ENCODE results near the gene U2AF2.

U2AF2 gene

DNA sequence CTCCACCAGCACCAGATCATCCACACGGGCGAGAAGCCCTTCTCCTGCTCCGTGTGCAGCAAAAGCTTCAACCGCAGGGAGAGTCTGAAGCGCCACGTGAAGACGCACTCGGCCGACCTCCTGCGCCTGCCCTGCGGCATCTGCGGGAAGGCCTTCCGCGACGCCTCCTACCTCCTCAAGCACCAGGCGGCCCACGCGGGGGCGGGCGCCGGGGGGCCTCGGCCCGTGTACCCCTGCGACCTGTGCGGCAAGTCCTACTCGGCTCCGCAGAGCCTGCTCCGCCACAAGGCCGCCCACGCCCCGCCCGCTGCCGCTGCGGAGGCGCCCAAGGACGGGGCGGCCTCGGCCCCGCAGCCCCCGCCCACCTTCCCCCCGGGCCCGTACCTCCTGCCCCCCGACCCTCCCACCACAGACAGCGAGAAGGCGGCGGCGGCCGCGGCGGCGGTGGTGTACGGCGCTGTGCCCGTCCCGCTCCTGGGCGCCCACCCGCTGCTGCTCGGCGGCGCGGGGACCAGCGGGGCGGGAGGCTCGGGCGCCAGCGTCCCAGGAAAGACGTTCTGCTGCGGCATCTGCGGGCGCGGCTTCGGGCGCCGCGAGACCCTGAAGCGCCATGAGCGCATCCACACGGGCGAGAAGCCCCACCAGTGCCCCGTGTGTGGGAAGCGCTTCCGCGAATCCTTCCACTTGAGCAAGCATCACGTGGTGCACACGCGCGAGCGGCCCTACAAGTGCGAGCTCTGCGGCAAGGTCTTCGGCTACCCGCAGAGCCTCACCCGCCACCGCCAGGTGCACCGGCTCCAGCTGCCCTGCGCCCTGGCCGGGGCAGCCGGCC lies 39.9 kb upstream of the U2AF2 start:
- H3K27ac ChIP-seq, result no peak overlapping the region
- intact Hi-C loops (cut with DNase I; ENCODE audit: low total_unique reads), result no loop called here
- H3K9me3 ChIP-seq, result no peaks in the 10 kb centered on the region
- H3K4me3 ChIP-seq, result no peak overlapping the region
- TF ChIP-seq, protein P1, sequence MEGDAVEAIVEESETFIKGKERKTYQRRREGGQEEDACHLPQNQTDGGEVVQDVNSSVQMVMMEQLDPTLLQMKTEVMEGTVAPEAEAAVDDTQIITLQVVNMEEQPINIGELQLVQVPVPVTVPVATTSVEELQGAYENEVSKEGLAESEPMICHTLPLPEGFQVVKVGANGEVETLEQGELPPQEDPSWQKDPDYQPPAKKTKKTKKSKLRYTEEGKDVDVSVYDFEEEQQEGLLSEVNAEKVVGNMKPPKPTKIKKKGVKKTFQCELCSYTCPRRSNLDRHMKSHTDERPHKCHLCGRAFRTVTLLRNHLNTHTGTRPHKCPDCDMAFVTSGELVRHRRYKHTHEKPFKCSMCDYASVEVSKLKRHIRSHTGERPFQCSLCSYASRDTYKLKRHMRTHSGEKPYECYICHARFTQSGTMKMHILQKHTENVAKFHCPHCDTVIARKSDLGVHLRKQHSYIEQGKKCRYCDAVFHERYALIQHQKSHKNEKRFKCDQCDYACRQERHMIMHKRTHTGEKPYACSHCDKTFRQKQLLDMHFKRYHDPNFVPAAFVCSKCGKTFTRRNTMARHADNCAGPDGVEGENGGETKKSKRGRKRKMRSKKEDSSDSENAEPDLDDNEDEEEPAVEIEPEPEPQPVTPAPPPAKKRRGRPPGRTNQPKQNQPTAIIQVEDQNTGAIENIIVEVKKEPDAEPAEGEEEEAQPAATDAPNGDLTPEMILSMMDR (IDR thresholded peaks at IDR 0.05), result no peak
- H3K27me3 ChIP-seq, result no peaks in the 10 kb centered on the region
- no peak for DNase-seq
- peaks cover 0 to 13% (median 3%) of the 10 kb centered on the region in 4 donors for H3K4me1 ChIP-seq
- H3K36me3 ChIP-seq, result peaks cover 26 to 65% (median 48%) of the 10 kb centered on the region in 3 donors

DNA sequence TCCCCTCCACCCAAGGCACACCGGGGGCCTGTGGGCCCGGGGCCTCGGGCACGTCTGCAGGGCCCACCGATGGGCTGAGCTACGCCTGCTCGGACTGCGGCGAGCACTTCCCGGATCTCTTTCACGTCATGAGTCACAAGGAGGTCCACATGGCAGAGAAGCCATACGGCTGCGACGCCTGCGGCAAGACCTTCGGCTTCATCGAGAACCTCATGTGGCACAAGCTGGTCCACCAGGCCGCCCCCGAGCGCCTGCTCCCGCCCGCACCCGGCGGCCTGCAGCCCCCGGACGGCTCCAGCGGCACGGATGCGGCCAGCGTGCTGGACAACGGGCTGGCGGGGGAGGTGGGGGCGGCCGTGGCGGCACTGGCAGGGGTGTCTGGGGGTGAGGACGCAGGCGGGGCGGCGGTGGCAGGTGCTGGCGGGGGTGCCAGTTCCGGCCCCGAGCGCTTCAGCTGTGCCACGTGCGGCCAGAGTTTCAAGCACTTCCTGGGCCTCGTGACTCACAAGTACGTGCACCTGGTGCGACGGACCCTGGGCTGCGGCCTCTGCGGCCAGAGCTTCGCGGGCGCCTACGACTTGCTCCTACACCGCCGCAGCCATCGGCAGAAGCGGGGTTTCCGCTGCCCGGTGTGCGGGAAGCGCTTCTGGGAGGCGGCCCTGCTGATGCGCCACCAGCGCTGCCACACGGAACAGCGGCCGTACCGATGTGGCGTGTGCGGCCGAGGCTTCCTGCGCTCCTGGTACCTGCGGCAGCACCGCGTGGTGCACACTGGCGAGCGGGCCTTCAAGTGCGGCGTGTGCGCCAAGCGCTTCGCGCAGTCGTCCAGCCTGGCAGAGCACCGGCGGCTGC lies 39.1 kb upstream of the U2AF2 start:
- Histone ChIP-seq H3K9me3 (no peaks in the 10 kb centered on the region), H3K27me3 (no peaks in the 10 kb centered on the region), H3K4me3 (no peak overlapping the region), H3K4me1 (peaks cover 0 to 11% (median 3%) of the 10 kb centered on the region in 4 donors), H3K36me3 (peaks cover 26 to 63% (median 40%) of the 10 kb centered on the region in 3 donors), H3K27ac (no peak overlapping the region)
- DNase-seq, result no peak
- intact Hi-C loops (cut with DNase I; ENCODE audit: low total_unique reads), result no loop called here
- TF ChIP-seq, protein P1 (IDR thresholded peaks at IDR 0.05), result no peak

DNA sequence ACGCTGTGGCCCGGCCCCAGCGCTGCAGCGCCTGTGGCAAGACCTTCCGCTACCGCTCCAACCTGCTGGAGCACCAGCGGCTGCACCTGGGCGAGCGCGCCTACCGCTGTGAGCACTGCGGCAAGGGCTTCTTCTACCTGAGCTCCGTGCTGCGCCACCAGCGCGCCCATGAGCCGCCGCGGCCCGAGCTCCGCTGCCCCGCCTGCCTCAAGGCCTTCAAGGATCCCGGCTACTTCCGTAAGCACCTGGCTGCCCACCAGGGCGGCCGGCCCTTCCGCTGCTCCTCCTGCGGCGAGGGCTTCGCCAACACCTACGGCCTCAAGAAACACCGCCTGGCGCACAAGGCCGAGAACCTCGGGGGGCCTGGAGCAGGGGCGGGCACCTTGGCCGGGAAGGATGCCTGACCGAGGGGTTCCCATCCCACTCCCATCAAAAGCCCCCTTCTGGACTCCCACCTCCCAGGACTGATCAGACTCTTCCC lies 38.4 kb upstream of the U2AF2 start:
- H3K9me3 ChIP-seq, result no peaks in the 10 kb centered on the region
- peaks cover 0 to 5% (median 2%) of the 10 kb centered on the region in 4 donors for H3K4me1 ChIP-seq
- H3K4me3 ChIP-seq, result no peak overlapping the region
- TF ChIP-seq, protein P1 (IDR thresholded peaks at IDR 0.05), result no peak
- intact Hi-C loops (cut with DNase I; ENCODE audit: low total_unique reads), result no loop called here
- H3K27me3 ChIP-seq, result no peaks in the 10 kb centered on the region
- H3K27ac ChIP-seq, result no peak overlapping the region
- peaks cover 26 to 64% (median 43%) of the 10 kb centered on the region in 3 donors for H3K36me3 ChIP-seq
- DNase-seq, result no peak

DNA sequence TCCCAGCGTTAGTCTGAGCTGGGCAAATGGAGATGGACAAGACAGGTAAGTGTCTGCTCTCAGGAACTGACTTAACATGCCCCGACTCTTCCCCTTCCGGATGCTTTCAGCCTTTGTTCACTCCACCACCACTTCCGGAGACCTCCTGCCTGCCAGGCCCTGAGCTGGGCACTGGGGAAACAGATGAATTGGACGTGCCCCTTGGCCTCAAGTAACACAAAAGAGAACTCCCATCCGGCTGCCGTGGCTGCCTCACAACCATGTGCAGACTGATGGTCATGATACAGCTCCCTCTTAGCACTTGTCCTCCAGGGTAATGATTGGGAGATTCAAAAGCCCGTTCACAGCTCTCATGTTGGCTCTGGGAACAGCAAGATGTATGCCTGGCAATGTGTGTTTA lies 37.4 kb upstream of the U2AF2 start:
- DNase-seq, result no peak
- Histone ChIP-seq H3K27me3 (no peaks in the 10 kb centered on the region), H3K4me1 (no peaks in the 10 kb centered on the region), H3K4me3 (no peak overlapping the region), H3K27ac (no peak overlapping the region), H3K36me3 (peaks cover 32 to 69% (median 50%) of the 10 kb centered on the region in 3 donors), H3K9me3 (no peaks in the 10 kb centered on the region)
- intact Hi-C loops (cut with DNase I; ENCODE audit: low total_unique reads), result no loop called here
- TF ChIP-seq, protein P1 (IDR thresholded peaks at IDR 0.05), result no peak

DNA sequence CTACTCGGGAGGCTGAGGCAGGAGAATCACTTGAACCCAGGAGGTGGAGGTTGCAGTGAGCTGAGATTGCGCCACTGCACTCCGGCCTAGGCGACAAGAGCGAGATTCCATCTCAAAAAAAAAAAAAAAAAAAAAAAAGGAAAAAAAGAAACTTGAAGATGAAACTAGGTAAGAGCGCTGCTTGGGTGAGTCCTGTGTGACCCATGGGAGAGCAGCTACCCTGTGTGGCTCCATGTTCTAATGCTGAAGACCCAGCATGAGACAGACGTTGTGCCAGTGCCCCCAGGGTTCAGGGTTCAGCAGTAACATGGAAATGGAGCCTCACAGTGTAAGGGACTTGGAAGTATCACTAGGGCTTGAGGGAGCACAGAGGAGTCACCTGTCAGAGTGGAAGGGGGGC lies 36.4 kb upstream of the U2AF2 start:
- intact Hi-C loops (cut with DNase I; ENCODE audit: low total_unique reads), result no loop called here
- Histone ChIP-seq H3K27me3 (no peaks in the 10 kb centered on the region), H3K36me3 (peaks cover 32 to 69% (median 50%) of the 10 kb centered on the region in 3 donors), H3K9me3 (no peaks in the 10 kb centered on the region), H3K4me3 (no peak overlapping the region), H3K27ac (no peak overlapping the region), H3K4me1 (peaks cover 0 to under 1% (median under 1%) of the 10 kb centered on the region in 4 donors)
- TF ChIP-seq, protein P1 (IDR thresholded peaks at IDR 0.05), result no peak
- no peak for DNase-seq
